HCEC 1CT (cell line): ENCODE results near the gene C16orf90.
"Not testable (repeated sequence)": the region's sequence is repeated elsewhere in the genome, so short reads cannot be mapped to it uniquely, and the experiment has no call there.

Experiments used
- DNase-seq: peaks from one replicate; pipeline ENCODE4 v3.0.0-alpha.2; 2017

Gene C16orf90

GRCh38 chr16:3511286-3512180, 16.2 kb upstream of the C16orf90 start:
- DNase-seq, result no peak

- DNase-seq, result no peak
Observed at GRCh38 chr16:3510416-3510815, 15.1 kb upstream of the C16orf90 start.

GRCh38 chr16:3509470-3509928, 14.2 kb upstream of the C16orf90 start:
- no peak for DNase-seq

- no peak for DNase-seq
Observed at GRCh38 chr16:3508736-3509135, 13.4 kb upstream of the C16orf90 start.

- DNase-seq, result no peak
Observed at GRCh38 chr16:3503523-3503922, 8.2 kb upstream of the C16orf90 start.

- DNase-seq, result no peak
Observed at GRCh38 chr16:3501783-3502400, 6.6 kb upstream of the C16orf90 start.

GRCh38 chr16:3501412-3501761, 6.1 kb upstream of the C16orf90 start:
- DNase-seq, result not testable (repeated sequence)

GRCh38 chr16:3498988-3499387, 3.7 kb upstream of the C16orf90 start:
- DNase-seq, result no peak

- no peak for DNase-seq
Observed at GRCh38 chr16:3497771-3498170, 2.5 kb upstream of the C16orf90 start.

GRCh38 chr16:3496386-3496785, 1.1 kb upstream of the C16orf90 start:
- DNase-seq, result no peak

- DNase-seq, result no peak
Observed at GRCh38 chr16:3494386-3494973, 809 bp downstream of the C16orf90 start.

- DNase-seq, result no peak
Observed at GRCh38 chr16:3492356-3492755, 2.9 kb downstream of the C16orf90 start.

GRCh38 chr16:3490911-3491629, 4.2 kb downstream of the C16orf90 start:
- no peak for DNase-seq

- no peak for DNase-seq
Observed at GRCh38 chr16:3488801-3489200, 6.5 kb downstream of the C16orf90 start.

GRCh38 chr16:3487521-3488410, 7.5 kb downstream of the C16orf90 start:
- DNase-seq, result no peak

GRCh38 chr16:3486506-3487215, 8.6 kb downstream of the C16orf90 start:
- DNase-seq, result no peak

GRCh38 chr16:3485821-3486505, 9.3 kb downstream of the C16orf90 start:
- DNase-seq, result no peak

- DNase-seq, result no peak
Observed at GRCh38 chr16:3485097-3485745, 10.1 kb downstream of the C16orf90 start.

GRCh38 chr16:3484318-3485096, 10.8 kb downstream of the C16orf90 start:
- DNase-seq, result no peak
